ENCODE results near the gene GRIP2. TPM values are rescaled to one million over a fixed set of nuclear protein-coding genes. Genes with fewer than 3 reads are reported as not detected.

GRIP2 gene
- total RNA-seq, 1 donor from 2014 or later: not detected

DNA sequence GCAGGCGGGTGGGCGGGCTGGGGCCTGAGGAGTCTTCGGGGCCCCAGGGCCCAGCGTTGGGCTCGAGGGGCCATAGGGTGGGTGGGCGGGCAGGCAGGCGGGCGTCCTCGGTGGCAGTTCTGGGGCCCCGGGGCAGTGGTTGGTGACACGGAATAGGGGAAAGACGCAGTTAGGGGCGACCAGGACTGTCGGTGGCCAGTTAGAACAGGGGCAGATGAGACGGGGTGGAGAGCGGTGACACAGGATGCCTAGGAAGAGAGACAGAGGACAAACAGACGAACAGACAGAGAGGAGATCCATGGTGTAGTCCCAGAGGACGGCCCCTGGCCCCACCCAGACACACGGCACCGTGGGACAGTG lies 36.5 kb downstream of the GRIP2 start:
- DNase-seq (ENCODE audit: low read depth): no peak
- Histone ChIP-seq H3K4me3 (ENCODE audit: low read depth, low read length) (no peak overlapping the region), H3K36me3 (ENCODE audit: control insufficient read depth, insufficient read depth, low read length) (no peaks in the 10 kb centered on the region), H3K27me3 (ENCODE audit: control insufficient read depth, insufficient read depth, low read length) (peaks cover 2% of the 10 kb centered on the region)
- TF ChIP-seq, protein P1, sequence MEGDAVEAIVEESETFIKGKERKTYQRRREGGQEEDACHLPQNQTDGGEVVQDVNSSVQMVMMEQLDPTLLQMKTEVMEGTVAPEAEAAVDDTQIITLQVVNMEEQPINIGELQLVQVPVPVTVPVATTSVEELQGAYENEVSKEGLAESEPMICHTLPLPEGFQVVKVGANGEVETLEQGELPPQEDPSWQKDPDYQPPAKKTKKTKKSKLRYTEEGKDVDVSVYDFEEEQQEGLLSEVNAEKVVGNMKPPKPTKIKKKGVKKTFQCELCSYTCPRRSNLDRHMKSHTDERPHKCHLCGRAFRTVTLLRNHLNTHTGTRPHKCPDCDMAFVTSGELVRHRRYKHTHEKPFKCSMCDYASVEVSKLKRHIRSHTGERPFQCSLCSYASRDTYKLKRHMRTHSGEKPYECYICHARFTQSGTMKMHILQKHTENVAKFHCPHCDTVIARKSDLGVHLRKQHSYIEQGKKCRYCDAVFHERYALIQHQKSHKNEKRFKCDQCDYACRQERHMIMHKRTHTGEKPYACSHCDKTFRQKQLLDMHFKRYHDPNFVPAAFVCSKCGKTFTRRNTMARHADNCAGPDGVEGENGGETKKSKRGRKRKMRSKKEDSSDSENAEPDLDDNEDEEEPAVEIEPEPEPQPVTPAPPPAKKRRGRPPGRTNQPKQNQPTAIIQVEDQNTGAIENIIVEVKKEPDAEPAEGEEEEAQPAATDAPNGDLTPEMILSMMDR (IDR thresholded peaks at IDR 0.05; ENCODE audit: insufficient read depth, low read length, poor library complexity, severe bottlenecking): no peak

DNA sequence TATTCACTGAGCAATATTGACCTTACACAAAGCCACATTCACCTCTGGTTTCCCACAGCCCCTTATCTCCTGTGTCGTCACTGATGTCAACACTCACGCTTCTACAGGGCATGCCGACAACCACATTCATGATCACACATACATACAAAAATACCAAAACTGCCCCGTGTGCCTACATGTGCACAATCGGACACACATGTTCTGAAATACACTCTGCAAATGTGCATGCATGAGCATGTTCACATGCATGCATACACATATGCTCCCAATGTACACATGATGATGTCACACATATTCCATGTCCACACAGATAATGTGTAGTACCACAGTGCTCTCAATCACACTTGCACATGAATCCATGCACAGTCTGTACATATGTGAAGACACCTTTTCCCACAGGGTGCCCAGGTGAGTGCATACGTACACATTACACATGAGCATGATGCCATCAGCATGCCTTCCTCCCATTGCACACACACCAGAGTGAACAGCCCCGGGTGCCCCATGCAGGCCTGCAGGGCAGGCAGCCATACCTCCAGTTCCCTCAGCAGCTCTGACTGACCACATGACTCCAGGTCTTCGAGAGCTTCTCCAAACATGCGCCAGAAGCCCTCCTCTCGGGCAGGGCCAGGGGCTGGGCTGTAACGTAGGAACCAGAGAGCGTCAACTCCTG lies 37.0 kb downstream of the GRIP2 start:
- DNase-seq (ENCODE audit: low read depth): no peak
- peaks cover 2% of the 10 kb centered on the region for H3K27me3 ChIP-seq (ENCODE audit: control insufficient read depth, insufficient read depth, low read length)
- no peaks in the 10 kb centered on the region for H3K36me3 ChIP-seq (ENCODE audit: control insufficient read depth, insufficient read depth, low read length)
- H3K4me3 ChIP-seq (ENCODE audit: low read depth, low read length): no peak overlapping the region
- TF ChIP-seq, protein P1 (IDR thresholded peaks at IDR 0.05; ENCODE audit: insufficient read depth, low read length, poor library complexity, severe bottlenecking): no peak

DNA sequence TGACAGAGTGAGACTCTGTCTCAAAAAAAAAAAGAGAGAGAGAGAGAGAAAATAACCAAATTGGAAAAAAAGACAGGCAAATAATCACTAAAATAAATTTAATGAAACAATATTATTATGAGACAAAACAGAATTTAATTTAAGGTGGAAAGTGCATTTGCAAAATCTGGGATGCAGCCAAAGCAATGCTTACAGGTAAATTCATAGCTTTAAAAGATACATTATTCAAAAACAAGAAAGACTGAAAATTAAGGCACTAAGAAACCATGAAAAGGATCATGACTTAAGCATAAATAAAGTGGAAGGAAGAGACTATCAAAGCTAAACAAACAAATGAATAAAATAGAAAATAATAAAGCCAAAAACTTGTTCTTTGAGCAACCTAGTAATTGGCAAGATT lies 37.7 kb downstream of the GRIP2 start:
- H3K36me3 ChIP-seq (ENCODE audit: control insufficient read depth, insufficient read depth, low read length): no peaks in the 10 kb centered on the region
- TF ChIP-seq, protein P1 (IDR thresholded peaks at IDR 0.05; ENCODE audit: insufficient read depth, low read length, poor library complexity, severe bottlenecking): no peak
- H3K27me3 ChIP-seq (ENCODE audit: control insufficient read depth, insufficient read depth, low read length): peaks cover 6% of the 10 kb centered on the region
- no peak overlapping the region for H3K4me3 ChIP-seq (ENCODE audit: low read depth, low read length)
- no peak for DNase-seq (ENCODE audit: low read depth)

DNA sequence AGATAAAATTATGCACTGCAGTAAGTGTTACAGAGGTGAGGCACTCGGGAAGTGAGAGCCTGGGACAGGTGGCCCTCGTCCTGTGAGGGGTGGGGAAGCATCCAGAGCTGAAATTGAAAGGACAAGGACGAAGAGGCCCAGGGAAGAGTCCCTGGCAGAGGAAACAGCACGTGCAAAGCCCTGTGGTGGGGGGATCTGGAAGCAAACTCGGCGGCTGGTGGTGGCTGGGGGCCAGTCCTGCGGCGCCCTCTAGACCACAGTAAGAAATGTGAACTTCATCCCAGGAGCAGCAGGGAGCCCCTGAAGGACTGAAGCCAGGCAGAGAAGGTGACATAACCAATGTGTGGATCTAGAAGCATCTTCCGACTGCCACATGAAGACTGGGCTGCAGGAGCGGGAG lies 42.8 kb downstream of the GRIP2 start:
- H3K4me3 ChIP-seq (ENCODE audit: low read depth, low read length): no peak overlapping the region
- no peaks in the 10 kb centered on the region for H3K36me3 ChIP-seq (ENCODE audit: control insufficient read depth, insufficient read depth, low read length)
- TF ChIP-seq, protein P1 (IDR thresholded peaks at IDR 0.05; ENCODE audit: insufficient read depth, low read length, poor library complexity, severe bottlenecking): no peak
- peaks cover 6% of the 10 kb centered on the region for H3K27me3 ChIP-seq (ENCODE audit: control insufficient read depth, insufficient read depth, low read length)
- no peak for DNase-seq (ENCODE audit: low read depth)

DNA sequence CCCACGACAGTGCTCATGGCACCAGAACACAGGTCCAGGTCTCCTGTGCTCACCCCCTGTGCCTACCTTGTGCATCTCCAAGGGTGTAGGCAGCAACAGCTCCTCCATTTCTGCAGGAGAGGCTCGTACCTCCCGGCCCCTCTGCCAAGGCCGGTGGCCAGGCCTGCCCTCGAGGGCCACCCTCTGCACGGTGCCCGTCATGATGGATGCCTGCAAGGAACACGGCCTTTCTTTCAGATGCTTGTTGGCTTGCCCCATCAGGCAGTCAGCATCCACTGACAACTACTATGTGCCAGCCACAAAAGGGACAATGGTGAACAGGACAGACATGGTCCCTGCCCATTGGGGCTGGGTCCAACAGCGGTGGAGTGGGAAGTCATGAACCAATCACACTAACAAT lies 43.8 kb downstream of the GRIP2 start:
- TF ChIP-seq, protein P1 (IDR thresholded peaks at IDR 0.05; ENCODE audit: insufficient read depth, low read length, poor library complexity, severe bottlenecking): no peak
- H3K27me3 ChIP-seq (ENCODE audit: control insufficient read depth, insufficient read depth, low read length): peaks cover 6% of the 10 kb centered on the region
- DNase-seq (ENCODE audit: low read depth): no peak
- no peaks in the 10 kb centered on the region for H3K36me3 ChIP-seq (ENCODE audit: control insufficient read depth, insufficient read depth, low read length)
- H3K4me3 ChIP-seq (ENCODE audit: low read depth, low read length): no peak overlapping the region

DNA sequence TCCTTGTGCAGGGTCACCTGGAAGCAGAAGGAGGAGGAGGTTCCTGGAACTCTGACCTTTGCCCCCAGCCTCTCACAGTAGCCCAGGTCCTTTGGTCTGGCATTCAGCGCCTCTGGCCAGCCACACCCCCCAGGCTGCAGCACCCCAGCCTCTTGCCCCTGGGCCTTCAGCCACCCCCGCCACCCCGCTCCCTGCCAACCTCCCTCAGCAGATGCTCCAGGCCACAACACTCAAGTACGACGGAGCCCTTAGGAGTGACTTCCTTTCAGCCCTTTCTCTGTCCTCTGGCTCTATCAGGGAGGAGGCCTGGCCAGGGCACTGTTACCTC lies 45.2 kb downstream of the GRIP2 start:
- no peak overlapping the region for H3K4me3 ChIP-seq (ENCODE audit: low read depth, low read length)
- no peaks in the 10 kb centered on the region for H3K36me3 ChIP-seq (ENCODE audit: control insufficient read depth, insufficient read depth, low read length)
- TF ChIP-seq, protein P1 (IDR thresholded peaks at IDR 0.05; ENCODE audit: insufficient read depth, low read length, poor library complexity, severe bottlenecking): no peak
- DNase-seq (ENCODE audit: low read depth): no peak
- H3K27me3 ChIP-seq (ENCODE audit: control insufficient read depth, insufficient read depth, low read length): peaks cover 6% of the 10 kb centered on the region

Data from kidney epithelial cell (primary cell).